H1 (cell line): ENCODE results near the gene OSBPL6. TPM values are rescaled to one million over a fixed set of nuclear protein-coding genes. Genes with fewer than 3 reads are reported as not detected.

ENCODE experiments used
- CTCF ChIA-PET: fragments of 300-600 bp; sonication (Branson Sonifier 250); formaldehyde crosslinking; loops from one replicate; lab custom pipeline; 2021; ENCODE audit not compliant: partially characterized antibody; lab: Charles Lee
- POLR2A ChIA-PET: fragments of 300-600 bp; sonication (Branson Sonifier 250); formaldehyde crosslinking; loops from one replicate; lab custom pipeline; 2021; ENCODE audit warnings: inconsistent platforms; ENCODE audit not compliant: partially characterized antibody; lab: Charles Lee
- DNase-seq, 2 experiments: peaks; one replicate each; pipeline versions ENCODE4 v3.0.0 to v3.0.0-alpha.2; 2010 to 2022; ENCODE audit warnings: low spot score in 2 of 2, low read depth in 1 of 2, mixed read lengths in 1 of 2
- FAIRE-seq: peaks from 2 replicates; lab custom pipeline; 2011; peaks lifted over from hg19 to GRCh38; lab: Jason Lieb, UNC
- H2AFZ ChIP-seq: 2 replicates; pipeline ENCODE4 v1.8.1; 2012; ENCODE audit warnings: low read length, inconsistent platforms
- H2AK5ac ChIP-seq: 2 replicates; pipeline ENCODE4 v1.6.1; 2013; ENCODE audit warnings: low read depth, low read length
- H2BK120ac ChIP-seq: replicated peaks from 2 replicates; pipeline ENCODE3; 2013; ENCODE audit warnings: low read depth, low read length, inconsistent platforms
- H2BK12ac ChIP-seq: 2 replicates; pipeline ENCODE4 v1.6.1; 2013; ENCODE audit warnings: low read depth, low read length
- H2BK15ac ChIP-seq: 2 replicates; pipeline ENCODE4 v1.6.1; 2013; ENCODE audit warnings: low read length
- H2BK20ac ChIP-seq: 2 replicates; pipeline ENCODE4 v1.6.1; 2013; ENCODE audit warnings: low read length
- H2BK5ac ChIP-seq: 2 replicates; pipeline ENCODE4 v1.6.1; 2013; ENCODE audit warnings: low read depth, low read length
- H3K14ac ChIP-seq: 2 replicates; pipeline ENCODE4 v1.6.1; 2013; ENCODE audit warnings: inconsistent platforms; ENCODE audit not compliant: insufficient read length
- H3K18ac ChIP-seq: 2 replicates; pipeline ENCODE4 v1.6.1; 2013; ENCODE audit warnings: low read length; ENCODE audit errors: extremely low read depth
- H3K23ac ChIP-seq: 2 replicates; pipeline ENCODE4 v1.6.1; 2013; ENCODE audit warnings: inconsistent platforms; ENCODE audit not compliant: insufficient read length
- H3K23me2 ChIP-seq: 2 replicates; pipeline ENCODE4 v1.6.1; 2013; ENCODE audit warnings: low read depth, low read length
- H3K27ac ChIP-seq: 2 replicates; pipeline ENCODE4 v1.6.1; 2011; ENCODE audit warnings: low read depth, low read length, inconsistent platforms
- H3K27me3 ChIP-seq, 4 experiments: replicated peaks in 1 of 4; 1 replicate in 1 of 4; 2 replicates in 3 of 4; pipeline versions ENCODE4 v1.6.1 to v1.8.1; 2011 to 2013; ENCODE audit warnings: low read length in 3 of 4, mild to moderate bottlenecking in 3 of 4, inconsistent platforms in 2 of 4, mixed read lengths in 2 of 4, moderate library complexity in 1 of 4; ENCODE audit not compliant: control insufficient read depth in 3 of 4, insufficient read depth in 3 of 4; ENCODE audit errors: extremely low read depth in 1 of 4
- H3K36me3 ChIP-seq, 4 experiments: 2 replicates each; pipeline versions ENCODE4 v1.6.1 to v1.8.1; 2011 to 2013; ENCODE audit warnings: mild to moderate bottlenecking in 4 of 4, low read length in 3 of 4, moderate library complexity in 2 of 4, control low read depth in 1 of 4, inconsistent platforms in 1 of 4; ENCODE audit not compliant: insufficient read depth in 4 of 4, control insufficient read depth in 2 of 4
- H3K4ac ChIP-seq: replicated peaks from 2 replicates; pipeline ENCODE3; 2013; ENCODE audit warnings: low read length, low read depth, mixed read lengths, inconsistent platforms; ENCODE audit not compliant: insufficient read length
- H3K4me1 ChIP-seq, 4 experiments: replicated peaks in 1 of 4; 1 replicate in 1 of 4; 2 replicates in 3 of 4; pipeline versions ENCODE4 v1.6.1 to v1.8.1; 2011 to 2013; ENCODE audit warnings: low read length in 3 of 4, inconsistent platforms in 2 of 4, mixed read lengths in 1 of 4; ENCODE audit not compliant: insufficient read depth in 4 of 4, control insufficient read depth in 3 of 4
- H3K4me2 ChIP-seq, 2 experiments: 2 replicates each; pipeline versions ENCODE4 v1.6.1 to v1.8.1; 2011 to 2013; ENCODE audit warnings: low read depth in 2 of 2, low read length in 2 of 2, control low read depth in 1 of 2, inconsistent platforms in 1 of 2, mild to moderate bottlenecking in 1 of 2; ENCODE audit not compliant: insufficient read depth in 1 of 2
- H3K4me3 ChIP-seq, 4 experiments: fragments of 200-600, 300-600 bp in 1 of 4; sonication (generic), shearing (Covaris generic), sonication (Bioruptor Twin) in 1 of 4; 2 replicates each; pipeline versions ENCODE4 v1.5.1 to v1.8.1; 2011 to 2016; ENCODE audit warnings: low read length in 4 of 4, low read depth in 3 of 4, control low read depth in 2 of 4, inconsistent platforms in 2 of 4, mild to moderate bottlenecking in 2 of 4, mixed read lengths in 1 of 4, moderate library complexity in 1 of 4; ENCODE audit not compliant: insufficient read depth in 2 of 4; ENCODE audit errors: extremely low read depth in 1 of 4
- H3K56ac ChIP-seq: replicated peaks from 2 replicates; pipeline ENCODE3; 2013; ENCODE audit warnings: low read depth, mild to moderate bottlenecking, mixed read lengths, low read length, inconsistent platforms; ENCODE audit not compliant: insufficient read length
- H3K79me1 ChIP-seq: 2 replicates; pipeline ENCODE4 v1.6.1; 2013; ENCODE audit warnings: low read depth, low read length, control low read depth
- H3K79me2 ChIP-seq, 2 experiments: 2 replicates each; pipeline versions ENCODE4 v1.6.1 to v1.8.1; 2012 to 2013; ENCODE audit warnings: low read length in 2 of 2, mild to moderate bottlenecking in 2 of 2, inconsistent platforms in 1 of 2; ENCODE audit not compliant: insufficient read depth in 2 of 2, control insufficient read depth in 1 of 2
- H3K9ac ChIP-seq, 4 experiments: replicated peaks in 1 of 4; 1 replicate in 1 of 4; 2 replicates in 3 of 4; pipeline versions ENCODE4 v1.6.1 to v1.8.1; 2011 to 2013; ENCODE audit warnings: low read depth in 3 of 4, low read length in 3 of 4, control low read depth in 2 of 4, mild to moderate bottlenecking in 2 of 4, moderate library complexity in 2 of 4, inconsistent platforms in 1 of 4; ENCODE audit errors: extremely low read depth in 1 of 4
- H3K9me3 ChIP-seq, 2 experiments: 2 replicates each; pipeline versions ENCODE4 v1.6.1 to v1.8.1; 2012 to 2013; ENCODE audit warnings: mild to moderate bottlenecking in 2 of 2, moderate library complexity in 2 of 2, control low read depth in 1 of 2, inconsistent platforms in 1 of 2, low read depth in 1 of 2, low read length in 1 of 2, mixed read lengths in 1 of 2; ENCODE audit not compliant: insufficient read depth in 2 of 2
- H4K20me1 ChIP-seq, 2 experiments: replicated peaks in 1 of 2; 2 replicates each; pipeline versions ENCODE3 to v1.8.1; 2011 to 2013; ENCODE audit warnings: inconsistent platforms in 2 of 2, low read length in 2 of 2, mild to moderate bottlenecking in 1 of 2; ENCODE audit not compliant: insufficient read depth in 2 of 2, control insufficient read depth in 1 of 2
- H4K5ac ChIP-seq: 2 replicates; pipeline ENCODE4 v1.6.1; 2013; ENCODE audit warnings: low read length, low read depth, mixed read lengths, inconsistent platforms; ENCODE audit not compliant: insufficient read length
- H4K8ac ChIP-seq: 2 replicates; pipeline ENCODE4 v1.8.0; 2013; ENCODE audit warnings: mild to moderate bottlenecking, moderate library complexity, low read length, inconsistent platforms; ENCODE audit not compliant: insufficient read depth; ENCODE audit errors: extremely low read depth
- H4K91ac ChIP-seq: replicated peaks from 2 replicates; pipeline ENCODE3; 2013; ENCODE audit warnings: low read length, mixed read lengths, inconsistent platforms; ENCODE audit not compliant: insufficient read length
- KDM5A ChIP-seq: fragments of 200-600 bp; IDR thresholded peaks from 2 replicates; pipeline ENCODE4 v1.7.1; 2012; ENCODE audit warnings: mild to moderate bottlenecking, low read length, inconsistent platforms, mixed read lengths
- NANOG ChIP-seq: IDR thresholded peaks from 2 replicates; pipeline ENCODE4 v1.6.1; 2011; ENCODE audit warnings: low read length, low read depth, mild to moderate bottlenecking, inconsistent platforms; ENCODE audit not compliant: insufficient read depth, poor library complexity, severe bottlenecking
- WGBS, 2 experiments: shearing (Covaris generic) in 1 of 2; methylation state at CpG; one replicate each; pipeline versions ENCODE4 v1.1.6 to v1.1.7; 2013 to 2015; ENCODE audit warnings: low lambda C conversion rate in 2 of 2, mixed read lengths in 2 of 2, inconsistent platforms in 1 of 2, low coverage in 1 of 2, missing lambda C conversion rate in 1 of 2; ENCODE audit not compliant: insufficient replicate concordance in 2 of 2, insufficient coverage in 1 of 2, insufficient read length in 1 of 2; ENCODE audit errors: extremely low coverage in 1 of 2, missing lambda C conversion rate in 1 of 2; 5-methylcytosine and 5-hydroxymethylcytosine counted together
- polyA plus RNA-seq, 7 experiments: library from polyadenylated mRNA; depleted of rRNA in 3 of 7; stranded (reverse) in 5 of 7; unstranded in 2 of 7; fragments of >200 nt in 5 of 7; fragments of 200-250 nt in 2 of 7; gene quantifications; 1 replicate in 5 of 7; 2 replicates in 1 of 7; 4 replicates in 1 of 7; pipeline versions ENCODE4 v1.2.1 to v1.2.3, GENCODE V29; 2011 to 2013; ENCODE audit warnings: missing spikeins in 2 of 7, mixed read lengths in 2 of 7
- total RNA-seq: library from RNA; stranded (reverse); fragmentation: NEBNext Ultra II Directional; extraction: Animal tissue kit (Norgen Biotek cat#: 25700); gene quantifications from 2 replicates; pipeline ENCODE4 v1.2.1, GENCODE V29; 2021

Gene OSBPL6
- total and polyA plus RNA-seq, 2 of the 8 experiments (the other 6 are each of a cell fraction or from before 2014, with no cell fraction given), result 1.7 to 5.6 TPM

DNA sequence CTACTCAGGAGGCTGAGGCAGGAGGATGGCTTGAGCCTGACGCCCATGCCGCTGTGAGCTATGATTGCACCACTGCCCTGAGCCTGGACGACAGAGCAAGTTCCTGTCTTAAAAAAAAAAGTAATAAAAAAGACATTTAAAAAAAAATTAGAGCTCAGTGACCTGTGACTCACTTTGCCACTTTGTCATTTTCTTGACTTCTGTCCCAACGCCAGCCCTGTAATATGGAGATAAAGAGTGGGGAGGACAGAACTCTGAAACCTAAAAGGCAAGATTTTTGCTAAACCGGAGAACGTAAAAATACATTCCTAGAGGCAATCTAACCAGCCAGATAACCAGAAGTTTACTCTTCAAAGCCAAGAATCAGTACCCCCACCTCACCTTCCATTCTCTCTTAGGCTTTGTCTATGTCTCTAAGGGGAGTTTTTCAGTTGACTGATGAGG lies 207.7 kb downstream of the OSBPL6 start:
- H4K8ac ChIP-seq, result no peak overlapping the region
- no peak overlapping the region for H3K27ac ChIP-seq
- ChIA-PET POLR2A (interaction anchor here (0.8 to 3.5 kb wide), 2 partner anchors 12 to 37 kb away, joined by 3 to 15 read pairs; no protein-coding TSS in a partner anchor), CTCF (interaction anchor here (1.1 to 6.3 kb wide), 4 partner anchors 10 to 290 kb away, joined by 3 to 64 read pairs (median 4); partner anchors contain the start of gene RBM45)
- H3K4me2 ChIP-seq, result no peak overlapping the region
- H3K4ac ChIP-seq, result no peak overlapping the region
- WGBS, 2 experiments, result 91% methylated on average over 6 of the region's 6 CpGs; no CpG with 5 or more reads in 1 of the 2 experiments
- no peaks in the 10 kb centered on the region for H3K79me2 ChIP-seq
- H3K4me1 ChIP-seq, result no peaks in the 10 kb centered on the region
- TF ChIP-seq KDM5A, result no peak
- no peak for TF ChIP-seq NANOG
- no peak overlapping the region for H2BK20ac ChIP-seq
- no peaks in the 10 kb centered on the region for H3K9me3 ChIP-seq
- DNase-seq, result no peak
- no peak overlapping the region for H4K5ac ChIP-seq
- no peak overlapping the region for H3K4me3 ChIP-seq
- no peak overlapping the region for H3K18ac ChIP-seq
- no peak overlapping the region for H4K91ac ChIP-seq
- FAIRE-seq, result no peak
- no peak overlapping the region for H2AFZ ChIP-seq
- H2BK12ac ChIP-seq, result no peak overlapping the region
- no peak overlapping the region for H2BK5ac ChIP-seq
- H2BK15ac ChIP-seq, result no peak overlapping the region
- H4K20me1 ChIP-seq, result no peaks in the 10 kb centered on the region
- H3K36me3 ChIP-seq, result no peaks in the 10 kb centered on the region
- H2AK5ac ChIP-seq, result no peak overlapping the region
- H3K23me2 ChIP-seq, result no peaks in the 10 kb centered on the region
- no peak overlapping the region for H3K56ac ChIP-seq
- H3K79me1 ChIP-seq, result no peaks in the 10 kb centered on the region
- no peak overlapping the region for H3K23ac ChIP-seq
- H3K9ac ChIP-seq, result no peak overlapping the region
- H3K27me3 ChIP-seq, result no peaks in the 10 kb centered on the region
- H3K14ac ChIP-seq, result no peak overlapping the region
- H2BK120ac ChIP-seq, result no peak overlapping the region
